ENCODE data around the gene RASAL3.
"Not testable (repeated sequence)": the region's sequence is repeated elsewhere in the genome, so short reads cannot be mapped to it uniquely, and the experiment has no call there.

RASAL3 gene

DNA sequence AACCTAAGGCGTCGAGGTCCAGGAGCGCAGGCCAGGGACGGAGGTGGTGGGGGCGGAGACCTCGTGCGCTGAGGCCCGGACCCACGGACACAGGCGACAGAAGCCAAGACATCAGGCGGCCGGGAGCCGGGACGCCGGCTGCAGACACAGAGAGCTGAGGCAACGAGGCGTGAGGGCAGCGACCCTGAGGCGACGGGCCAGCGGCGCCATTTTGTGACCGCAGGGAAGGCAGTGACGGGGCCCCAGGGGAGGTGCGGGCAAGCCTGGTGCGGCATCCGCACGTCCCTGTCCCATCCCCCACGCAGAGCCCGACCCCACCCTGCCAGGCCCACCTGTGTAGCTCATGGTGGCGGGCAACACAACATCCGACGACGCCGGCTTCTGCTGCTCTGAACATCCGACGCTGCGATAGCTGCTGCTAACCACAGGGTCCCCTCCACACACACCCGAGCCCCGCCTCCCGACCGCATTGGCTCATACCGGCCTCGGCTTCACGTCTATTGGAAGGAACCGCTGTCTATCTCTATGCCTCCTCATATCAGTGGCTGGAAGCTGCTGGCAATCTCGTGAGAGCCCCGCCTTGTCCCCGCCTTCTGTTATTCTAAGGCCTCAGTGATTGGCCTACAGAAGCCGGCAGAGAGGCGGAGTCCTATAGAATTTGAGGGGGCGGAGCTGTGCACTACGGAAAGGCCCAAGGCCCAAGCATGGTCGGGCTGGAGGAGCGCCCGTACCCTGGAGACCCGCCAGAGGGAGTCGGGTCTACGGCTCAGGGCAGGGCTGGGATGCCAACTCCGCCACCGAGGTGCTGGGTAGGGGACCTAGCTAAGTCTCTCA, 45.5 kb downstream of the RASAL3 start, which contains the start of gene AKAP8L:
AKAP8L (minus strand) TSS at position 410 of the 834 bp plus-strand sequence; CDS start at position 345, 65 bp downstream.
- DNase-seq, result peak; percentile 99

DNA sequence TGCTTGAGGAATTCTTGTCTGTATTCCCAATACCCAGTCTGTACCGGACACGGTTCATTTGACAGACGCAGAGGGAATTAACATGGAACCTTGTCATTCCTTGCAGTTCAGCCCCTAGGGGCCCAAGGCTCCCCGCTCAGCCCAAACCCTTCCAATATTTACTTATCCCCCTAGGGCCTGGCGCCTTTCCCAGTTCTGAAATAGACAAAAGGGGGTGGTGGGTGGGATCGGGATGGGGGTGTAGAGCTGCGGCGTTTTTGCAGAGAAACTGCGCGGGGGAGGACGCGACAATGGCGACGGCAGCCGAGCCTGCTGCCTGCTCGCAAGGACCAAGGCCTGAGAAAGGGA, 46.1 kb downstream of the RASAL3 start:
- no peak for DNase-seq

- peak; percentile 48 for DNase-seq
Observed at GRCh38 chr19:15417699-15418098, 46.6 kb downstream of the RASAL3 start.

DNA sequence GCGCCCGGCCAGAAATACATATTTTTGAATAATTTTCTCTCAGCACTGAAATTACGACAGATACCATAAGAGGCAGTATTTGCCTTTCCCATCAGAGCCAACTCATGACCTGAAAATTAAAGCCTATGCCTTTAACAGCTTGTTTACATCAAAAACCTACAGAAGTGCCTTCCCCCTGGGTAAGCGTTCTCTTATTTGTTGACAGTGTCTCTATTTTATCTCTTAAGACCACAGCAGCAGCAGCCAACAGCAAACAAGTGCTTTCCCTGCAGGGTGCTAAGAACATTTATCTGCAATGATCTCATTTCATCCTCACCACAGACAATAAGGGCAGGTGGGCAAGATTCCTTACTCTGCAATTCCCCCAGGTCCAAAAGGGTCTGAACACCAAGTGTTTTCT, 51.5 kb downstream of the RASAL3 start:
- DNase-seq, result no peak

DNA sequence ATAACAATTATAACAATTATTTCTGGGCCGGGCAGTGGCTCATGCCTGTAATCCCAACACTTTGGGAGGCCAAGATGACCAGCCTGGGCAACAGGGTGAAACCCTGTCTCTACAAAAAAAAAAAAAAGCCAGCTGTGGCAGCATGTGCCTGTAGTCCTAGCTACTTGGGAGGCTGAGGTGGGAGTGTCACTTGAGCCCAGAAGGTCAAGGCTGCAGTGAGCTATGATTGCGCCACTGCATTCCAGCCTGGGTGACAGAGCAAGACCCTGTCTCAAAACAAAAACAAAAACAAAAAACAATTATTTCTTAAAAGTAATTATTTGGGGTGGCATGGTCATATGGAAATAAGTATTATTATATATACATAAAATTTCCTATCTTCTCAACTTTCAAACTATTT, 53.0 kb downstream of the RASAL3 start:
- DNase-seq, result not testable (repeated sequence)

DNA sequence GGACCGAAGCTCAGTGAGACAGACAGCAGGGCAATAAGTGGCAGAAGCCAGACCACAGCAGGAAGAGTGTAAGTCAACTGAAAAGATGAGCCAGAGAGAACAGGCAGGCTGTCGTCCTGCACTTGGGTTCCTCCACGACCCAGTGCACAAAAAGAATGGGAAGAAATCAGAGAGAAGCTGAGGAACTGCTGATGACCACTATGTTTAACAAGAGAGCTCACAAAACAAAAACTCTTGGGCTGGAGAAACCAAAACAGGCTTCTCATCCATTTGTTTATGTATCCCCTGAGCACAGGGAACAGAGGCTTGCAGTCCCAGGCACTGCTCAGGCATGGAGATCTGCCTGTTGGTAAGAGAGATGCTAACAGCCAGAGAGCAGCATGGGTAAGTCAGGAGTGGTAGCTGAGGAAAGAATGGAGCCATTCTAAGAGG, 59.5 kb downstream of the RASAL3 start:
- peak; percentile 64 for DNase-seq

DNA sequence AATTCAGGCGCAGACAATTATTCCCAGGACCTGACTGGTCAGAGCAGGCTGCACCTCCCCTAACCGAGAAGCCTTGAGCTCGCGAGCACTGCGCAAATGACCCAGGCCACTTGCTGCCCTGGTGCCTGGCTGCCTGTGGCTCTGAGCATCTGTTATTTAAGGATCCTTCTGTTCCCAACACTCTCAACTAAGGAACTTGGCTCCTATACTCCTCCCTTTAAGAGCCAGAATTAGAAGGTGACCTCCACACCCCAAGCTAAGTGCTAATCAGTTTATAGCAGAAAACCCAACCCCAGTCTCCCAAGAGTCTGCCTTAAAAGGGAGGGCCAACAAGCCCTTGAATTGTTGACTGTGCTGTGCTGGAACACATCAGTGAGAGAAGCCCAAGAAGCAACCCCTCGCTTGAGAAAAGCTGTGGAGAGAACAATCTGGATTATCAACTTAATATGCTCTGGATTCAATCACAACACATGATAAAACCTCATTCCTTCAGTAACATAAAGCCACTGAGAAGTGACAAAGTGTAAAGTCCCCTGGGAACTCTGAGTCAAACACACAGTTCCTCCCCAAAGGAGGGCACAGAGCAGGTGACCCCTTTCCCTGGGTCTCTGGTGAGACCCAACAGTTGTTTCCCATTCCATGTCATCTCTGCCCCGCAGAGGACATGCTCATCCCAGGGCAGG, 60.1 kb downstream of the RASAL3 start:
- DNase-seq, result no peak

DNA sequence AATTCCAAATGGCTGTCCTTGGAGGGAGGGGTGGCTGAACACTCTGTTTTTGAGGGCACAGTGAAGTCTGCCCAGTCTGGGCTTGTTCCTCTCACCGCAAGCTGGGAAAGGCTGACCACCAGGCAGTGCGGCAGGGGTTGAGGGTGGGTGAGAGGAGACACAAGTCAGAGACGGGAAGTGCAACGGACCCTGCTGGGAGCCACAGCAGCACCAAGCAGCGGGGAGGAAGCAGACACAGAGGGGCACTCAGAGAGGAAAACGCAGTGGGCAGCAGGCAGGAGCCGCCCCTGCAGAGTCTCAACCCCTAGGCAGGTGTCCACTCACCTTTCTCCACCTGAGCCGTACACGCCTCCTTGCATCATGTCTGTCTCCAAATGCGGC, 61.2 kb downstream of the RASAL3 start:
- DNase-seq, result no peak

- DNase-seq, result no peak
Observed at GRCh38 chr19:15402411-15403150, 61.8 kb downstream of the RASAL3 start.
